GM10266 (cell line): ENCODE measurements around the gene EFCAB14.
"Not testable (repeated sequence)": the region's sequence is repeated elsewhere in the genome, so short reads cannot be mapped to it uniquely, and the experiment has no call there.

Source experiments
- DNase-seq: peaks from one replicate; pipeline ENCODE4 v3.0.0; 2012; ENCODE audit errors: extremely low spot score
- TF ChIP-seq, protein P1 (sequence below): IDR thresholded peaks from 2 replicates; pipeline ENCODE4 v1.5.1; 2012; ENCODE audit warnings: mild to moderate bottlenecking, low read depth; ENCODE audit not compliant: control insufficient read depth, insufficient read depth; ENCODE audit errors: missing control alignments

Gene EFCAB14

DNA sequence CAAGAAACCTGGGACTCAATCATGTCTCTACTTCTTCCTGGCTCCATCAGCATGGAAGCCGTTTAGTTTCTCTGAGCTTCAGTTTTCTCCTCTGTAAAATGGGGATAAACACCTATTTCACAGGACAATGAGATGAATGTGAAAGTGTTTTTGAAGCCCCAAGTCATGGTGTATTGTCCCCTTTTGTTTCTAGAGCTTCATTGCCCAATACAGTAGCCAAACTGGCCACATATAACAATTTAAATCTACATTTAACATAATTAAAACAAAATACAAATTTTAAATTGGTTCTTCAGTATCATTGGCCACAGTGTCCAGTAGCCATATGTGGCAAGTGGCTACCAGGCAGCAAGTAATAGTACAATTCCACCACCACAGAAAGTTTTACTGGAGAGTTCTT is 2.3 kb upstream of the EFCAB14 start:
- TF ChIP-seq, protein P1, sequence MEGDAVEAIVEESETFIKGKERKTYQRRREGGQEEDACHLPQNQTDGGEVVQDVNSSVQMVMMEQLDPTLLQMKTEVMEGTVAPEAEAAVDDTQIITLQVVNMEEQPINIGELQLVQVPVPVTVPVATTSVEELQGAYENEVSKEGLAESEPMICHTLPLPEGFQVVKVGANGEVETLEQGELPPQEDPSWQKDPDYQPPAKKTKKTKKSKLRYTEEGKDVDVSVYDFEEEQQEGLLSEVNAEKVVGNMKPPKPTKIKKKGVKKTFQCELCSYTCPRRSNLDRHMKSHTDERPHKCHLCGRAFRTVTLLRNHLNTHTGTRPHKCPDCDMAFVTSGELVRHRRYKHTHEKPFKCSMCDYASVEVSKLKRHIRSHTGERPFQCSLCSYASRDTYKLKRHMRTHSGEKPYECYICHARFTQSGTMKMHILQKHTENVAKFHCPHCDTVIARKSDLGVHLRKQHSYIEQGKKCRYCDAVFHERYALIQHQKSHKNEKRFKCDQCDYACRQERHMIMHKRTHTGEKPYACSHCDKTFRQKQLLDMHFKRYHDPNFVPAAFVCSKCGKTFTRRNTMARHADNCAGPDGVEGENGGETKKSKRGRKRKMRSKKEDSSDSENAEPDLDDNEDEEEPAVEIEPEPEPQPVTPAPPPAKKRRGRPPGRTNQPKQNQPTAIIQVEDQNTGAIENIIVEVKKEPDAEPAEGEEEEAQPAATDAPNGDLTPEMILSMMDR = no peak
- DNase-seq = no peak

DNA sequence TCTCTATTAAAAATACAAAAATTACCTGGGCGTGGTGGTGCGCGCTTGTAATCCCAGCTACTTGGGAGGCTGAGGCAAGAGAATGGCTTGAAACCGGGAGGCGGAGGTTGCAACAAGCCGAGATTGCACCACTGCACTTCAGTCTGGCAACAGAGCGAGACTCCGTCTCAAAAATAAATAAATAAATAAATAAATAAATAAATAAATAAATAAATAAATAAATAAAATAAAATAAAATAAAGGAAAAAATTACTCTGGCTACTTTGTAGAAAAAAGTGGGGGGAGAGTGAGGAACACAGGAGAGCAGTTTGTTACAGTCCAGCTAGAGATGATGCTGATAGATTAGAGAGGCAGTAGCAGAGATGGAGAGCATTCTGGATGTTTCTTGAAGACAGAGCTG is 1.4 kb upstream of the EFCAB14 start:
- not testable (repeated sequence) for DNase-seq

DNA sequence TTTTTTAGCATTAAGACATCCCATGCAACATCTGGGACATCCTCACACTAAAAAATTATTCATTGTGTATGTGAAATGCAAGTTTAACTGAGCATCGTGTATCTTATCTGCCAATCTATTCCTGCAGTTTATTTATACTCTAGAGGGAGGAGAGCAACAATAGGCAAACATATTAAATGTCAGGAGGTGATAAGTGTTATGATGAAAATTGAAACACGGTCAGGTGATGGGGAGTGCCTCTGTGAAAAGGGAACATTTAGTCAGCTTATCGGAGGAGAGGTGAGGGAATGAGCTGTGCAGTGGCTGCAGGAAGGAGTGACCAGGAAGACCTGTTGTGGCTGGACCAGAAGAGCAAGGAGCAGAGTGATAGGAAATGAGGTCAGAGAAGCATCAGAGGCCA is 775 bp upstream of the EFCAB14 start:
- TF ChIP-seq, protein P1 = no peak

DNA sequence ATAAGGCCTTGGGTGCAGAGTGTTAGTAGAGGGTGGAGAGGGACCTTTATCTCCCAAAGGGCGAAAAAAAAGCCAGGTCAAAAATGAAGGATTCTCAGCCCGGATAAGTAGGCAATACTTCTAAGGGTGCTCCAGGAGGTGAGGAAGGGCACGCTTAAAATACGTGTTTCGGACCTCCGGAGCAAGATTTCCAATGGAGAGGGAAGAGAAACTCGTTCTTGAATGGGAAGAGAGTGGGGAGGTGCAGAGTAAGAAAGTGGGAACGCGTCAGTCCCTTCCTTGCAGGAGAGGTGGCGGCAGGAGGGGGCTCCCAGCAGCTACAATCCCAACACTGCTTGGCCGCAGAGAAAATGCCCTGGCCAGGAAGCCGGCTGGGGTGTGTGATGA is 581 bp downstream of the EFCAB14 start:
- DNase-seq = no peak
- TF ChIP-seq, protein P1 = no peak

More for the DNA sequence above, 775 bp upstream of the EFCAB14 start:
- DNase-seq = no peak

DNA sequence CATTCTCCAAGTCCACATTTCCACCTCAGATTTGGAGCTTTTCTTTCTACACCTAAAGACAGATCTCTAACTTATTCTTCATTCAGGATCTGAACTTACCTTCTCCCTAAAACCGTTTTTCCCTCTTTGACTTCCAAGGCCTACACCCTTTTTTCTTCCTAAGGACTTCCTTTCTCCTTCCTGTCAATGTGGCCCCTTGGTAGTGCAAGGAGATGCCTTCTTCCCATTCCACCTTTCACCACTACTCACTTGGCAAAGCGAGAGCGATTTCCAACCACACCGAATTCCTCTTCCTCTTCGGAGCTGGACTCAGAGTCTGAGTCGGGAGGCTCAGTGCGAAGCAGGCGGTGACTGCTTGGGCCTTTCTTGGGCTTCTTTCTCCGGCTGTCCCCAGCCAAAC is 1.3 kb downstream of the EFCAB14 start:
- no peak for DNase-seq

DNA sequence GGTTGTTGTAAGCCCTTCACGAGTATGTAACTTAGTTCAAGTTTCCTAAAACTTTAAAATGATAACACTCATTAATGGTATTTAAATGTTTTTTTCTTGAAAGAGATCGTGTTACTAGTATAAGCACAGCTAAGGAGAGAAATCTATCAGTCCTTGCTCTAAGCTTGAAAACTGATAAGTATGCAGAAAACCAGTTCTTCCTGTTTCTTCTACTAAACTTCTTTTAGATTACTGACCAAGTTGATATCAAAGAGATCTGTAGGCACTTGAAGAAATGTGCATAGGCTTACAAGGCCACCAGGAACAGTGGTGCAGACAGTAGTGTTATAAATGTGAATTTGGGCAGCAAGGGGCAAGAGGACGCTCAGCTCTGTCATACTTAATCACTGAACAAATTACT is 3.9 kb downstream of the EFCAB14 start:
- TF ChIP-seq, protein P1 = no peak
- DNase-seq = no peak

More for the DNA sequence above, 1.3 kb downstream of the EFCAB14 start:
- TF ChIP-seq, protein P1 = no peak

DNA sequence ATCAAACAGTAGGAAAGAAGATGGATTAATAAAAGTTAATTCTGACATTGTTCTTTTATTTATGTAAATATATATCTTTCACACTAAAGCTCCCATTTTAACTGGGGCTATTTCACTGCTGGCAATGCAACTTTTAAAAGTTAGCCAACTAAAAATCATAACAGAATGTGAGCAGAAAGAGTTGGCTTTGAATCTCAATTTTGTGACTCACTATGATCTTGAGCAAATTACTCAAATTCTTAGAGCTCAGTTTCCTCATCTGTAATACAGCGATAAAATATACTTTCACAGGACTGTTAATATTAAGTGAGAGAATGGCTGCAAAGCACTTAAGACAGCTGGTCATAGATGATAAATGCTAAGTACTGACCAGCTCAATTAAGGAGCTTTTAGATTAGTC is 10.8 kb downstream of the EFCAB14 start:
- TF ChIP-seq, protein P1 = no peak
- DNase-seq = no peak

DNA sequence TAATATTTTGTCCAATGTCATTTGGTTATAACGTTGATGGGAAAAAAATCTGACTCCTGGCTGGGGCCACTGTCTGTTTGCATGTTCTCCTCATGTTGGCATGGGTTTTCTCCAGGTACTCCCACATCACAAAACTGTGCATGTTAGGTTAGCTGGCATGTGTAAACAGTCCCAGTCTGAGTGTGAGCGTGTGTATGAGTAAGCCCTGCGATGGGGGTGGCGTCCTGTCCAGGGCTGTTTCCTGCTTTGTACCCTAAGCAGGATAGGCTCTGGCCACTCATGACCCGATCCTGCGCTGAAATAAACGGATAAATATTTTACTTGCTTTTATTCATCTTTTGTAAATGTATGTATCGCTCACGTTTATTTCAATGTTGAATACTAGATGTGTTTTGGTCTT is 13.5 kb downstream of the EFCAB14 start:
- DNase-seq = no peak
- TF ChIP-seq, protein P1 = no peak
